Sigmoid colon (tissue), 3 donors: ENCODE data around the gene HOXD11.

Source experiments
- POLR2A ChIP-seq, 2 donors: fragments of 450-650 bp; IDR thresholded peaks; one replicate each; pipeline ENCODE4 v1.6.1; 2016; ENCODE audit warnings: antibody characterized with exemption in 2 of 2, mild to moderate bottlenecking in 2 of 2, moderate library complexity in 2 of 2
- TF ChIP-seq, protein P1 (sequence below), 4 experiments: fragments of 450-650 bp in 3 of 4; fragments of 200-600 bp in 1 of 4; IDR thresholded peaks; one replicate each; pipeline ENCODE4 v1.5.1; 2016 to 2019; ENCODE audit warnings: antibody characterized with exemption in 4 of 4, mild to moderate bottlenecking in 3 of 4, moderate library complexity in 2 of 4

DNA sequence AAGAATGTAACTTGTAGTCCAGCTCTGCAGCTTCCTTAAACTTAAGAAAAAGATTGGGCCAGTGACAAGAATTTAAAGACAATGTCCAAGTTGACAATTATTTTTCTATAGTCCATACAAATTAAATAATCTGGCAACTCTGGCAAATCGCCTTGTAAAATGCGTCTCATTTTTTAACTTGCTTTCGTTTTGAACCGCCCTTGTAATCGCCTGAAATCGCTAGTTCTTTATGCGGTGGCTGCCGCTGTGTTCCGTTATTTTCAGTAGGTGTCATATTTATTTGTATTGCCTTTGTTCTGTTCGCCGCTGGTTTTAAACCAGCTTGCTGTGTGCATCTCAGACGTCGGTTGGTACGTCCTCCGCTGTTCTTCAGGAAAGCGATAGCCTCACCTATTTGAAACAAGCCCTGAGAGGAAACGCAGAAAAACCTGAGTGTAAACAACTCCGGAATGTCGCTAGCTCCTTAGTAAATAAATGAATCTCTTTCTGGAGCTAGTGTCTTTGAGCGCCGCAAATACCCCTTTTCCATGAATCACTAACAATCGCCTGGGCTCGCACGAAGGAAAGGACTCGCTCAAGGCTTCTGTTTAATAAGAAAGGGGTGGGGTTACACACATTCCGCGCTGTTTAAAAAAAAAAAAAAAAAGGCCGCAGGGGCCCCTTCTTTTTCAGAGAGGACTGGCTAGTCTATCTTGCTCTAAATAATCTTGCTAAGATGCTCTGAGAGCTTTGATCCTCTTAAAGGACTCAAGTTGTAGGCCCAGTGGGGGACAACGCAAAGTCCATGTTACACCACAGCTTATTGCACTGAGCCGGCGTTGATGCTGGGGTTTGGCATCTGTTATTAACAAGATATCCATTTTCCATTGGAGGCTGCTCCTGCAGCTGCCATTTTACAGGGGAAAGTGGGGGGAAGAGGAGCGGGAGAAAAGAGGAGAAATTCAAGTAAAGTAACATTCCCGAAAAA lies 25.4 kb downstream of the HOXD11 start:
- TF ChIP-seq, protein P1, sequence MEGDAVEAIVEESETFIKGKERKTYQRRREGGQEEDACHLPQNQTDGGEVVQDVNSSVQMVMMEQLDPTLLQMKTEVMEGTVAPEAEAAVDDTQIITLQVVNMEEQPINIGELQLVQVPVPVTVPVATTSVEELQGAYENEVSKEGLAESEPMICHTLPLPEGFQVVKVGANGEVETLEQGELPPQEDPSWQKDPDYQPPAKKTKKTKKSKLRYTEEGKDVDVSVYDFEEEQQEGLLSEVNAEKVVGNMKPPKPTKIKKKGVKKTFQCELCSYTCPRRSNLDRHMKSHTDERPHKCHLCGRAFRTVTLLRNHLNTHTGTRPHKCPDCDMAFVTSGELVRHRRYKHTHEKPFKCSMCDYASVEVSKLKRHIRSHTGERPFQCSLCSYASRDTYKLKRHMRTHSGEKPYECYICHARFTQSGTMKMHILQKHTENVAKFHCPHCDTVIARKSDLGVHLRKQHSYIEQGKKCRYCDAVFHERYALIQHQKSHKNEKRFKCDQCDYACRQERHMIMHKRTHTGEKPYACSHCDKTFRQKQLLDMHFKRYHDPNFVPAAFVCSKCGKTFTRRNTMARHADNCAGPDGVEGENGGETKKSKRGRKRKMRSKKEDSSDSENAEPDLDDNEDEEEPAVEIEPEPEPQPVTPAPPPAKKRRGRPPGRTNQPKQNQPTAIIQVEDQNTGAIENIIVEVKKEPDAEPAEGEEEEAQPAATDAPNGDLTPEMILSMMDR (IDR thresholded peaks at IDR 0.05) = no peak
- TF ChIP-seq POLR2A (IDR thresholded peaks at IDR 0.05) = no peak
